K562 (cell line): ENCODE measurements around the gene JPT1. TPM values are rescaled to one million over a fixed set of nuclear protein-coding genes. Genes with fewer than 3 reads are reported as not detected.

ENCODE experiments used
- CBX1 ChIP-seq: sonication (generic); IDR thresholded peaks from 2 replicates; pipeline ENCODE4 v1.6.1; 2016; ENCODE audit warnings: antibody characterized with exemption, low read depth, mild to moderate bottlenecking
- CBX8 ChIP-seq: fragments of 200-600 bp; sonication (generic); IDR thresholded peaks from 2 replicates; pipeline ENCODE4 v1.6.1; 2012; ENCODE audit warnings: borderline replicate concordance, mixed run types, low read depth, mild to moderate bottlenecking, moderate library complexity, mixed read lengths, low read length, control low read depth, inconsistent platforms; ENCODE audit not compliant: poor library complexity, severe bottlenecking; ENCODE audit errors: extremely low read depth
- DDX20 ChIP-seq: fragments of 450-650 bp; IDR thresholded peaks from 2 replicates; pipeline ENCODE4 v1.6.1; 2016; ENCODE audit warnings: missing genetic modification characterization, low read depth, mild to moderate bottlenecking, missing compliant biosample characterization, moderate library complexity
- ELF4 ChIP-seq: fragments of 450-650 bp; formaldehyde crosslinking; IDR thresholded peaks from 2 replicates; pipeline ENCODE4 v1.4.0; 2022; ENCODE audit warnings: missing genetic modification characterization
- ETV5 ChIP-seq: sonication (generic); formaldehyde crosslinking; IDR thresholded peaks from 2 replicates; pipeline ENCODE4 v1.4.0; 2020; ENCODE audit warnings: low read depth, mild to moderate bottlenecking, missing genetic modification reagents
- FOXA1 ChIP-seq: fragments of 450-650 bp; IDR thresholded peaks from 2 replicates; pipeline ENCODE4 v1.6.1; 2016; ENCODE audit warnings: mild to moderate bottlenecking, borderline replicate concordance
- PURB ChIP-seq: sonication (generic); formaldehyde crosslinking; IDR thresholded peaks from 2 replicates; pipeline ENCODE4 v1.9.0; 2021; ENCODE audit warnings: low read depth, mild to moderate bottlenecking, missing genetic modification reagents
- SMAD4 ChIP-seq: fragments of 250-450 bp; sonication (Bioruptor Pico); conservative IDR thresholded peaks from 2 replicates; pipeline ENCODE4 v1.8.0; 2021; ENCODE audit warnings: inconsistent platforms, mild to moderate bottlenecking, moderate library complexity
- SP2 ChIP-seq: IDR thresholded peaks from 2 replicates; pipeline ENCODE4 v1.6.1; 2011; ENCODE audit warnings: mild to moderate bottlenecking, low read depth, low read length, moderate library complexity; ENCODE audit not compliant: poor library complexity, severe bottlenecking; ENCODE audit errors: extremely low read depth
- SREBF1 ChIP-seq: fragments of 150-350 bp; IDR thresholded peaks from 2 replicates; pipeline ENCODE4 v1.6.1; 2014; ENCODE audit warnings: antibody characterized with exemption, low read depth, low read length, borderline replicate concordance
- SRSF9 ChIP-seq: fragments of 200-400 bp; formaldehyde crosslinking; IDR thresholded peaks from 2 replicates; pipeline ENCODE4 v1.6.1; 2017; ENCODE audit warnings: low read depth, low read length, borderline replicate concordance
- TEAD4 ChIP-seq, 2 experiments: sonication (generic) in 1 of 2; formaldehyde crosslinking in 1 of 2; IDR thresholded peaks; 2 replicates each; pipeline versions ENCODE4 v1.6.1 to v1.8.0; 2012 to 2022; ENCODE audit warnings: borderline replicate concordance in 1 of 2, inconsistent platforms in 1 of 2, low read length in 1 of 2, mild to moderate bottlenecking in 1 of 2, missing genetic modification reagents in 1 of 2
- YY1 ChIP-seq, 3 experiments: IDR thresholded peaks; 2 replicates each; pipeline ENCODE4 v1.6.1; 2011; ENCODE audit warnings: low read length in 2 of 3, mild to moderate bottlenecking in 2 of 3, moderate library complexity in 2 of 3, borderline replicate concordance in 1 of 3, control low read depth in 1 of 3, low read depth in 1 of 3; ENCODE audit not compliant: insufficient read depth in 3 of 3, insufficient replicate concordance in 2 of 3, control insufficient read depth in 1 of 3, insufficient read length in 1 of 3; ENCODE audit errors: extremely low read depth in 1 of 3
- ZC3H4 ChIP-seq: sonication (generic); formaldehyde crosslinking; IDR thresholded peaks from 2 replicates; pipeline ENCODE4 v1.9.0; 2021; ENCODE audit warnings: missing genetic modification reagents, borderline replicate concordance
- ZNF444 ChIP-seq: fragments of 250-450 bp; sonication (Bioruptor Pico); IDR thresholded peaks from 2 replicates; pipeline ENCODE4 v1.4.0; 2020; ENCODE audit warnings: mild to moderate bottlenecking, moderate library complexity
- ZNF780A ChIP-seq: fragments of 250-450 bp; sonication (Bioruptor Pico); IDR thresholded peaks from 2 replicates; pipeline ENCODE4 v1.5.0; 2021; ENCODE audit warnings: mild to moderate bottlenecking
- polyA plus RNA-seq, 8 experiments: library from polyadenylated mRNA; depleted of rRNA in 4 of 8; stranded (reverse) in 5 of 8; unstranded in 3 of 8; fragments of >200 nt; fragmentation: Nextera tagmentation in 2 of 8; fragmentation: Illumina TruSeq in 1 of 8; extraction: Ambion mirVana in 2 of 8; extraction: Trizol in 1 of 8; gene quantifications; 2 replicates each; pipeline versions ENCODE4 v1.2.1 to v1.2.3, GENCODE V29; 2011 to 2014; ENCODE audit warnings: inconsistent platforms in 1 of 8, missing spikeins in 1 of 8
- total RNA-seq, 7 experiments: library from RNA; depleted of rRNA in 6 of 7; stranded (reverse); fragments of >200 nt in 6 of 7; fragmentation: Illumina TruSeq in 2 of 7; extraction: Trizol in 2 of 7; gene quantifications; 2 replicates each; pipeline versions ENCODE4 v1.2.1 to v1.2.3, GENCODE V29; 2011 to 2021; ENCODE audit warnings: low replicate concordance in 1 of 7
- TF ChIP-seq, protein P1 (sequence below): fragments of 150-350 bp; IDR thresholded peaks from 2 replicates; pipeline ENCODE4 v1.6.1; 2014; ENCODE audit warnings: low read depth, mild to moderate bottlenecking, low read length, borderline replicate concordance
- TF ChIP-seq, protein P2 (sequence below): fragments of 250-450 bp; sonication (Bioruptor Pico); IDR thresholded peaks from 2 replicates; pipeline ENCODE4 v1.5.0; 2021; ENCODE audit warnings: mild to moderate bottlenecking, moderate library complexity
- TF ChIP-seq, protein P3 (sequence below): fragments of 450-650 bp; IDR thresholded peaks from 2 replicates; pipeline ENCODE4 v1.6.1; 2016; ENCODE audit warnings: antibody characterized with exemption

The JPT1 gene
- total and polyA plus RNA-seq, 9 of the 15 experiments (the other 6 are each of a cell fraction or from before 2014, with no cell fraction given) = 56.7 to 292 (median 144) TPM

DNA sequence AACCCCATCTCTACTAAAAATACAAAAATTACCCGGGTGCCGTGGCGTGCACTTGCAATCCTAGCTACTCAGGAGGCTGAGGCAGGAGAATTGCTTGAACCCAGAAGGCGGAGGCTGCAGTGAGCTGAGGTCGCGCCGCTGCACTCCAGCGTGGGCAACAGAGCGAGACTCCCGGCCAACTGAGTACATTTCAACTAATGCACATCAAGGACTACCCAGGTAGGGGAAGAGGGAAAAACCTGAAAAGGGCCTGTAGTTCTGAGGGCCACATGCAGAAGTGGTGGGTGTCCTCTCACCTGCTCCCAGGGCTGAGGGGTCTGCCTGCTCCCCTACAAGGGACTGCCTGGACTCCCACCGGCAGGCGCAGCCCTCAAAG is 67.1 kb downstream of the JPT1 start (continued):
- TF ChIP-seq, protein P1, sequence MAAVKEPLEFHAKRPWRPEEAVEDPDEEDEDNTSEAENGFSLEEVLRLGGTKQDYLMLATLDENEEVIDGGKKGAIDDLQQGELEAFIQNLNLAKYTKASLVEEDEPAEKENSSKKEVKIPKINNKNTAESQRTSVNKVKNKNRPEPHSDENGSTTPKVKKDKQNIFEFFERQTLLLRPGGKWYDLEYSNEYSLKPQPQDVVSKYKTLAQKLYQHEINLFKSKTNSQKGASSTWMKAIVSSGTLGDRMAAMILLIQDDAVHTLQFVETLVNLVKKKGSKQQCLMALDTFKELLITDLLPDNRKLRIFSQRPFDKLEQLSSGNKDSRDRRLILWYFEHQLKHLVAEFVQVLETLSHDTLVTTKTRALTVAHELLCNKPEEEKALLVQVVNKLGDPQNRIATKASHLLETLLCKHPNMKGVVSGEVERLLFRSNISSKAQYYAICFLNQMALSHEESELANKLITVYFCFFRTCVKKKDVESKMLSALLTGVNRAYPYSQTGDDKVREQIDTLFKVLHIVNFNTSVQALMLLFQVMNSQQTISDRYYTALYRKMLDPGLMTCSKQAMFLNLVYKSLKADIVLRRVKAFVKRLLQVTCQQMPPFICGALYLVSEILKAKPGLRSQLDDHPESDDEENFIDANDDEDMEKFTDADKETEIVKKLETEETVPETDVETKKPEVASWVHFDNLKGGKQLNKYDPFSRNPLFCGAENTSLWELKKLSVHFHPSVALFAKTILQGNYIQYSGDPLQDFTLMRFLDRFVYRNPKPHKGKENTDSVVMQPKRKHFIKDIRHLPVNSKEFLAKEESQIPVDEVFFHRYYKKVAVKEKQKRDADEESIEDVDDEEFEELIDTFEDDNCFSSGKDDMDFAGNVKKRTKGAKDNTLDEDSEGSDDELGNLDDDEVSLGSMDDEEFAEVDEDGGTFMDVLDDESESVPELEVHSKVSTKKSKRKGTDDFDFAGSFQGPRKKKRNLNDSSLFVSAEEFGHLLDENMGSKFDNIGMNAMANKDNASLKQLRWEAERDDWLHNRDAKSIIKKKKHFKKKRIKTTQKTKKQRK = no peak
- TF ChIP-seq CBX8 (no peak), ETV5 (CRISPR knock-in tag) (peak; percentile 49; the same call in 1 of the 2 replicates), TEAD4 (IDR thresholded peaks at IDR 0.05; ENCODE audit: low read length) (no peak), TEAD4 (CRISPR knock-in tag; IDR thresholded peaks at IDR 0.05; ENCODE audit: borderline replicate concordance) (no peak), DDX20 (tag) (no peak), PURB (CRISPR knock-in tag) (no peak), YY1 (IDR thresholded peaks at IDR 0.05; ENCODE audit: borderline replicate concordance in 1 of 3, control insufficient read depth in 1 of 3, extremely low read depth in 1 of 3, insufficient read depth in 3 of 3, insufficient read length in 1 of 3, insufficient replicate concordance in 2 of 3, low read depth in 1 of 3, low read length in 2 of 3) (no peak), FOXA1 (no peak), SP2 (no peak), CBX1 (no peak), ZNF780A (CRISPR knock-in tag) (no peak), SMAD4 (0 out of 2 replicates have a peak, but pooled peaks have one; percentile 25), ZNF444 (CRISPR knock-in tag) (no peak), SREBF1 (no peak), SRSF9 (no peak), ZC3H4 (CRISPR knock-in tag) (0 out of 2 replicates have a peak, but pooled peaks have one; percentile 54), ELF4 (CRISPR knock-in tag) (no peak)
- TF ChIP-seq, protein P2, sequence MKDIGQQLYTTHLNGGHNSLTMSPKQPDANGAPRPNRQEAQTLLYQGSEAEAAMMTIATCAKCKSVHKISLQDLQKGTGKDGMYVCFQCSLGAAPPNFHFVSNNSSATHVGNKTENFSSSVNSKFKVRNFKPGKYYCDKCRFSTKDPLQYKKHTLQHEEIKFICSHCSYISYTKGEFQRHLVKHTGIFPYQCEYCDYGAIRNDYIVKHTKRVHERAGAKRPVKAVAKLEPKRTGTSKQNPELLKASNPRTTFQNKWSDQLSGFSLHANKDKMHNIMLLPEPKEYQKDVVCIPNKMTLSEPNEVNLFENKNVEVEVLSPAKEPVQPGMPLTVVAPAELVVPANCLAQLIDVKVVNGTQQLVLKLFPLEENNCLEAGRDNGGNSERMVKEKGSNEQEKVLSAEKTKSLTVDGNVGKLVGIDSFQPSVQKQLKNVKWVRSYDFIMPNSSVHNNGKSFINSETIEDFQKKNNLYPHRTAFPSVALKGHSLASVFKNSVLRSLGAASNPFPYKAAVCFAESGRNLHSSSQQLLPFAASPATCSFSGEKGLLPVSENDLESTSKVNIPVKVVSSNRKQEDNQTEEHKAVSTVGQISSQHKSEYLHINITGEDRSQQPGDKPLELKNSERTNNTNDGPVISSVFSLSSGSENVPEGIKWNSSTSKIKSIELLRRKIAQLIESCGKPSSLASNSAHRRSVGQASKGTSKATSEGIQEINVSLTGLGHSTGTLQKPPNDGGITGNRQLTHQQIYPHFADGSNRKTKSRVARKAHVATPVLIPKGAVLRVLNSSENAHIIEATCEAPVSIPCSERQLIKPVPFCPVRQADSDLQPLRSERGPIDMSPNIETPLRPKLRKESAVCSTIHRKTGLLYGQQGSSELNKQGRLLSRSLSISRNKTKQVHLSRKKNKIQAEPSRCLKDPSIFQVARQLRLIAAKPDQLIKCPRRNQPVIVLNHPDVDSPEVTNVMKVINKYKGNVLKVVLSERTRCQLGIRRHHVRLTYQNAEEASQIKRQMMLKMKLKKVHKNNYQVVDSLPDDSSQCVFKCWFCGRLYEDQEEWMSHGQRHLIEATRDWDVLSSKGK (CRISPR knock-in tag) = no peak
- TF ChIP-seq, protein P3, sequence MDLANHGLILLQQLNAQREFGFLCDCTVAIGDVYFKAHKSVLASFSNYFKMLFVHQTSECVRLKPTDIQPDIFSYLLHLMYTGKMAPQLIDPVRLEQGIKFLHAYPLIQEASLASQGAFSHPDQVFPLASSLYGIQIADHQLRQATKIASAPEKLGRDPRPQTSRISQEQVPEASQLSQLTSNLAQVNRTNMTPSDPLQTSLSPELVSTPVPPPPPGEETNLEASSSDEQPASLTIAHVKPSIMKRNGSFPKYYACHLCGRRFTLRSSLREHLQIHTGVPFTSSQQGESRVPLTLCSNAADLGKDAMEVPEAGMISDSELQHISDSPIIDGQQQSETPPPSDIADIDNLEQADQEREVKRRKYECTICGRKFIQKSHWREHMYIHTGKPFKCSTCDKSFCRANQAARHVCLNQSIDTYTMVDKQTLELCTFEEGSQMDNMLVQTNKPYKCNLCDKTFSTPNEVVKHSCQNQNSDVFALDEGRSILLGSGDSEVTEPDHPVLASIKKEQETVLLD = 0 out of 2 replicates have a peak, but pooled peaks have one; percentile 25
